ENCODE data around the gene FAM204A.

FAM204A gene

GRCh38 chr10:118253397-118253796 is 88.7 kb downstream of the FAM204A start:
- DNase-seq (ENCODE audit: low read depth) = no peak
- TF ChIP-seq CTCF (IDR thresholded peaks at IDR 0.05; ENCODE audit: low read depth, low read length, missing control alignments) = no peak
- in situ Hi-C loops (cut with HindIII; ENCODE audit: low sequenced_read_pairs) = loop anchor here (10.0 kb wide), 1 partner anchor 359 kb away; no protein-coding TSS in a partner anchor
- no peak overlapping the region for H3K4me3 ChIP-seq (ENCODE audit: low read depth, low read length)

- in situ Hi-C loops (cut with HindIII; ENCODE audit: low sequenced_read_pairs) = loop anchor here (10.0 kb wide), 1 partner anchor 357 kb away; no protein-coding TSS in a partner anchor
- no peak for TF ChIP-seq CTCF (IDR thresholded peaks at IDR 0.05; ENCODE audit: low read depth, low read length, missing control alignments)
- no peak overlapping the region for H3K4me3 ChIP-seq (ENCODE audit: low read depth, low read length)
- DNase-seq (ENCODE audit: low read depth) = no peak
Measured at GRCh38 chr10:118251791-118252190, 90.3 kb downstream of the FAM204A start.

- in situ Hi-C loops (cut with HindIII; ENCODE audit: low sequenced_read_pairs) = loop anchor here (10.0 kb wide), 1 partner anchor 355 kb away; no protein-coding TSS in a partner anchor
- no peak for TF ChIP-seq CTCF (IDR thresholded peaks at IDR 0.05; ENCODE audit: low read depth, low read length, missing control alignments)
- DNase-seq (ENCODE audit: low read depth) = no peak
- H3K4me3 ChIP-seq (ENCODE audit: low read depth, low read length) = no peak overlapping the region
Measured at GRCh38 chr10:118249714-118250113, 92.4 kb downstream of the FAM204A start.

Measured in astrocyte of the cerebellum (primary cell).